HG02798 (cell line): ENCODE measurements around the gene IGSF21.

Experiments used
- ATAC-seq: cut with Tn5 transposase; IDR thresholded peaks from one replicate; pipeline ENCODE4 v1.9.1; 2021; ENCODE audit warnings: mild to moderate bottlenecking; ENCODE audit not compliant: unreplicated experiment, poor library complexity

Gene IGSF21

DNA sequence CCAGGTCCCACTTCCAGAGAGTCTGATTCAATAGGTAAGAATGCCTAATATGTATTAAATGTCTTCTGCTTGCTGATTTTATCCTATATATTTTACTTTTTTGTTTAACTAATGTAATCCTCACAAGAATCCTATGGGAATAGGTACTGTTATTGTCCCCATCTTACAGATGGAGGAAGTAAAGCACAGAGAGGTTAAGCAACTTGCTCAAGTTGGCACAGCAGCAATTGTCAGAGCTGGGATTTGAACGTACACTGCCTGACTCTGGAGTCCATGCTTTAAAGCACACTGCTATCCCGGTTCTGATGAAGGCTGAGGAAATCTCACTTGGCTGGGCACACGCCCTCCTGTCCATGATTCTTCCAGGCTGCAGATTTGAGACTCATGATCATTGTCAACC is 62.8 kb downstream of the IGSF21 start:
- ATAC-seq: no peak

DNA sequence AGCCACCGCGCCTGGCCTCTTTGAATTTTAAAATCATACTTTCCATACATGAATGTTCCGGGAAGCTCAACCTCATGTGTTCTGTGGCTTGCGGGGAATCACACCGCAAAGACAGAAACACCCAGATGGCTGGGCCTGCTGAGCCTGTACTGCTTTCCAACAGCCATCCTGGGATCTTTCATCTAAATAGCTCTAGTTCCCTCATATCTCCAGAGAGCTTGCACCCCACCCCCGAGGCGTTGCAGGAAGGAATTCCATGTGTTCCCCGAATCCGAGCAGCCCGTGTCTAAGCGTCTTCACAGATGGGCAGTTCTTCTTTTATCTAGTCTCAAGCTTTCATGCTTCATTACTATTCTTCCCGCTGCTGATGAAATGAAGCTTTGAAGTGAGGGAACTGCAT is 66.4 kb downstream of the IGSF21 start:
- no peak for ATAC-seq

- no peak for ATAC-seq
Observed at GRCh38 chr1:18175051-18175450, 67.5 kb downstream of the IGSF21 start.

DNA sequence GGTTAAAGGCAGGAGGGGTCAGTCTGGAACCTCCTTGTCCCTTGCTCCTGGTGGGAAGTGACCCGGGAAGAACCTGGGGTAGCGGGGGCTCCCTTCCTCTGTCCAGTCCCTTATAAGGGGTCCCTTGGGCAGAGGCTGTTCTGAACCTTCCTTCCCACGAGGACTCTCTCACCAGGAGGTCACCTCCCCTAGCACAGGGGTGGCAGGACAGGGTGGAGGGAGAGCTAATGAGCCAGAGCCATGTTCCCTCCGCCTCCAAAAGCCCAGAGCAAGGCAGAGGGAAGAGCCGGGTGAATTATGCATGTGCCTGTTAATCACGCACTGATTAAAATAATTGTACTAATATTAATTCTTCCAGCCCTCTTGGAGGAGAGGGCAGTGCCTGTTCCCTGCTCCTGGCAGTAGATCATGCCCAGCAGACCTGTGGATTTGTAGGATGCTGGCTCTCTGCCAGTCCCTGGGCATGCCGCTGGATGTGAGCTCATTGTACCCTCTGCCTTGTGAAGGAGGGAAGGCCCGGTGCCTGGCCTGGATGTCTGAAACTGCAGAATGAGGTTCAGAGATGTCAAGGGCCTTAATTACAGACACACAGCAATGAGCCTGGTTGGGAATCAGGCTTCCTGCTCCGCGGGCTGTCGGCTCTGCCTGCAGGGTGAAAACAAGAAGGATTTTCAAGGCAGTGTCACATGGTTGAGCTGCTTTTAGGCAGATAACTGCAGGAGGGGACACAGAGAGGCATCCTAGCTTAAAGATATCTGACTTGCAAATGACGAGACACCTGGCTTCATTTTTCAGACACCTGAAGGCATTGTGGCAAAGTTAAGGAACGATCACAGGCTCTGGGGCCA is 68.2 kb downstream of the IGSF21 start:
- no peak for ATAC-seq

- no peak for ATAC-seq
Observed at GRCh38 chr1:18176619-18177018, 69.0 kb downstream of the IGSF21 start.

GRCh38 chr1:18178111-18178510 is 70.5 kb downstream of the IGSF21 start:
- ATAC-seq: no peak

GRCh38 chr1:18179009-18179408 is 71.4 kb downstream of the IGSF21 start:
- ATAC-seq: no peak

DNA sequence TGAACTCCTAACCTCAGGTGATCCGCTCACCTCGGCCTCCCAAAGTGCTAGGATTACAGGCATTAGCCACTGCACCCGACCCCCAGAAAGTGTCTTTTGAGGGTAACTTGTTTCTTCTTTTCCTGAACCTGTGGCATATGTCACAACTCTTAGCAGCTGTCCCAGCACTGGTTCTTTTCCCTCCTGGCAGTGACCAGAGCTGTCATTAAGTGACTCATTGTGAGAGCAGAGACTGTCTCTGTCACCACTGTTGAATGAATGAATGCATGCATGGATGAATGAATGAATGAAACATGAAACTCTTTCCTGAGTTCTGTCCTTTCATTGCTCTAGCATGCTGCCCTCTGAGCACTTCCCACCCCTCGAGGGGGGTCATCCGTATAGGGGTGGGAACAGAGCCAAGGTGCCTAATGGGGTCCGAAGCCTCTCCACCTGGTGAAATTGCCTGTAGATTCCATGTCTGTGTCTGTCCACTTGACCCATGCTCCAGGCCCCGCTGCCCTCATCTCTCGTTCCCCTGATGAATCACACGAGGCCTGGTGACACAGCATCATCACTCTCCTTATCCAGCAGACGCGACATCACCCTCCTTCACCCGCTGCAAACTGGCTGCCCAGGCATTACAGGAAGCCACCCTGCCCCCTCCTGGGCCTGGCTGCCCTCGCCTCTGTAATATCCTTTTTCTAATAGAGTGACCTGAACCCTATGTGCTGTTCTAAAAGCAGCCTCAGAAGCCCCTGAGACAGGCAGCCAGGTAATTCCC is 75.0 kb downstream of the IGSF21 start:
- no peak for ATAC-seq

DNA sequence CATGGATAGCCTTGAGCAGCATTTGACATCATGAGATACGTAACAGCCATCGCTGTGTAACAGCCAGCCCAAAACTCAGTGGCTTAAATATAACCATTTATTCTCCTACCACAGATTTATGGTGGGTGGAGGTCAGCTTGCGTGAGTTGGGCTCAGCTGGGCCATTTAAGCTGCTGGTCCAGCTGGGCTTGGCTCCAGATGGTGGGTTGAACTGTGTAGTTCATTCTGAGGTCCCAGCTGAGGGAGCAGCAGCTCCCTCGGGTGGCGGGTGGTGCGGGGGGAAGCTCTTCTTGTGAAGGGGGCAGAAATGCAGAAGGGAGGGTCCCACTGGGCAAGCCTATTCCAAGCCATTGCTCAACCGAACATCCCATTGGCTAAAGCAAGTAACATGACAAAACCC is 75.9 kb downstream of the IGSF21 start:
- ATAC-seq: no peak

GRCh38 chr1:18187054-18187453 is 79.5 kb downstream of the IGSF21 start:
- no peak for ATAC-seq

DNA sequence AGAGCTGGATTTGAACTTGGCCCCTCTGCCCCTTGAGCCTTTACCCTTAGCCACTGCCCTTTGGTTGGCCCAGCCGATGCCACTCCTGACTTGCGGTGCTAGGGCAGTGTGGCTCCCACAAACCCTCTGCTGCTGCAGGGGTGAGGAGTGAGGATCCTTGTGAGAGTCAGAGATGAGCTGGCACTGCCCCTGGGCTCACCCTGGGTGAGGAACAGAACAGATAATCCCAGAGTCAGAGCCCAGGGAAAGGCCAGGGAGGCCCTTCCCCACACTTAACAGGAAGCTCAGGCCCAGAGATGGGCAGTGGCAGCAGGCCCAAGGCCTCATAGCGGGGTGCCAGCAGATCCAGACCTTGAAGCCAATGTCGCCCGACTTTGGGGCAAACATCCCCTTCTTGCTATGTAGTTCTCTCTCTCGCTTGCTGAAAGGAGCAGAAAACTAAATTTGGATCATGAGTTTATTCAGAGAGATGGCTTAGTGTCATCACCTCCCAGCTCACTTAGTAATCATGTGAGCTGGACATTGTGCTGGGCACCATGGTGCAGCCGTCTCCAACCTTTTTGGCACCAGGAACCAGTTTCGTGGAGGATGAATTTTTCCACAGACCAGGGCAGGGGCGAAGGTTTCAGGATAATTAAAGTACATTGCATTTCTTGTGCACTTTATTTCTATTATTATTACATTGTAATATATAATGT is 81.4 kb downstream of the IGSF21 start:
- no peak for ATAC-seq

DNA sequence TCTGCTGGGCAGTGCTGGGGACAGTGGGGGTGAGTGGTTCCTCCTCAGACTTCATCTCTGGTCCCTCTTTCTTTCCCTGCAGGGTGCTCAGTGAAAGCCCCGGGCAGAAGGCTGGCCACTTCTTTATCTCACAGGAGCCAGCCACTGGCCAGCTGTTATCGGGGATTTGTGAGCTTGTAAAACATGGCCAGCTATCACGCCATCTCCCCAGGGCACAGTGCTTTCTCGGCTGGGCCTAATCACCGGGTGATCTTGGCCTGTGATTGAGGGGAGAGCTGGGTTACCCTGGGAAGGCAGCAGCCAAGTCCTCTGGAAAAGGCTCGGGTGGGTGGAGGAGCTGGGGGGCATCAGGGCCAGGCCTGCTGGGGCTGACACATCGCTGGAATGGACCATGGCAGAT is 83.0 kb downstream of the IGSF21 start:
- ATAC-seq: no peak

- no peak for ATAC-seq
Observed at GRCh38 chr1:18191037-18191436, 83.4 kb downstream of the IGSF21 start.

GRCh38 chr1:18191481-18192155 is 84.0 kb downstream of the IGSF21 start:
- ATAC-seq: no peak

- ATAC-seq: no peak
Observed at GRCh38 chr1:18192182-18192581, 84.6 kb downstream of the IGSF21 start.

DNA sequence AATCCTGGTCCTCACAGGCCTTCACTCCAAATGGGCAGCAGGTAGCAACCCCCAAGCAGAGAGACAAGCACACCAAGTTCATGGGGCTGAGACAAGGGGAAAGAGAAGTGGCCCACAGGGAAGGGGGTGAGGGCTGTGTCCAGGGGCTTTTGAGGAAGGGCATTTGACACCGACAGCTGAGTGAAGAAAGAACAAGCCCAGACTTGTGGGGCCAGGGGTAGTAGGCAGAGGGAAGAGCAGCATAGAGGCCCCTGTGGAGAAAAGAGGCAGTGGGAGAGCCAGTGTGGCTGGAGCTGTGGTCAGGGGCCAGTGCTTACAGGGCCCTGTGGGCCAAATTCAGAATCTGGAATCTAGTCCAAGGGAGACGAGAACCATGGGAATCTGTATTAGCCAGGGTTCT is 85.4 kb downstream of the IGSF21 start:
- no peak for ATAC-seq

GRCh38 chr1:18197299-18197698 is 89.7 kb downstream of the IGSF21 start:
- no peak for ATAC-seq

- ATAC-seq: no peak
Observed at GRCh38 chr1:18198260-18198659, 90.7 kb downstream of the IGSF21 start.

DNA sequence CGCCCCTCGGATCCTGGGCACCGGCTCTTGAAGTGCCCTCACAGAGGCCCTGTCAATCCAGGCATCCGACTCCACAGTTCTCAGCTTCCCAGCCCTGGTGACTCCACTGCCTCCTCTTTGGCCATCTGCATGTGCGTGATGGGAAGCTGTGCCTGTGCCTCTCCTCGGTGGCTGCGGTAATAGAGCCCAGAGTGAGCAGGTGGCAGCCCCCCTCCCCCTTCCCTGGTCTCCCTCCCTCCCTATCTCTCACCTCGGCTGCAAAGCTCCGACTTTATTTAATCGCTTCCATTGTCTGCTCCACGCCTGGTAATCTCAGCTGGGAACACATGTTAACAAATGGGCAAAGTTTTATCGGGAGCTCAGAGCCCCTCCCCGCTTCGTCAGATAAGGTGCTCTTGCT is 91.9 kb downstream of the IGSF21 start:
- ATAC-seq: no peak

DNA sequence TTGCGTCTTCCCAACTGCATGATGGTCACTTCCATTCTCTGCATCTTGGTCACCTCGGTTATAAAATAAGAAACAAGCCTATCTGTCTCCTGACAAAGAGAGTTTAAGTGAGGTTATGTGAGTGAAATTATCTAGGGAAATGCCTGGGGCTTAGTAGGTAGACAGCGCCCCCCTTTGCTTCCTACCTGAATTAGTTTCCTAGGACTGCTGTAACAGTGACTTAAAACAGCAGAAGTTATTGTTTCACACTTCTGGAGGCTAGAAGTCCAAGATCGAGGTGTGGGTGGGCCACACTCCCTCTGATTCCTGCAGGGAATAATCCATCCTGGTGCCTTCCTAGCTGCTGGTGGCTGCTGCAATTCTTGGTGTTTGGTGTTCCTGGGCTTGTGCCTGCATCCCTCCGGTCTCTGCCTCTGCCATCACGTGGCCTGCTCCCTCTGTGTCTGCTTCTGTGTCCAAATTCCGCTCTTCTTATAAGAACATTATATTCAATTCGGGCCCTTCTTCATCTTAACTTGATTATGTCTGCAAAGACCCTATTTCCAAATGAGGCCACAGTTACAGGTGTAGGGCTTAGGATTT is 92.6 kb downstream of the IGSF21 start:
- no peak for ATAC-seq
